Measurements from ENCODE around the gene OR52E5.

OR52E5 gene

DNA sequence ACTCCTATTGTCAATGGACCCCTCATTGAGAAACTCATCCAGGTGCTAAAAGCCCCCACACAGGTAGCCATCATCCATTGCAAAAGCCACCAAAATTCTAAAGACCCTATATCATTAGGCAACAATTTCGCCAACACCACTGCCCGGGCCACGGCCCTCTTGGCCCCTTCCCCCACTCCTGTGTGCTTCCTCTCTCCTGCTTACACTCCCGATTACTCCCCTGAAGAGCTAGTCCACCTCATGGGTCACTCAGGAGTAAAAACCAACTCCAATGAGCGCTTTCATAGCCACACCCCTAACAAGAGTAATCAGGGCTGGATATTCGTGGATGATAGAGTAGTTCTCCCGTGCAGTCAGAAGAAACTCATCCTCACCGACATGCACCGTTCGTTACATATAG, 40.1 kb downstream of the OR52E5 start:
- DNase-seq (ENCODE audit: low read depth) = no peak

DNA sequence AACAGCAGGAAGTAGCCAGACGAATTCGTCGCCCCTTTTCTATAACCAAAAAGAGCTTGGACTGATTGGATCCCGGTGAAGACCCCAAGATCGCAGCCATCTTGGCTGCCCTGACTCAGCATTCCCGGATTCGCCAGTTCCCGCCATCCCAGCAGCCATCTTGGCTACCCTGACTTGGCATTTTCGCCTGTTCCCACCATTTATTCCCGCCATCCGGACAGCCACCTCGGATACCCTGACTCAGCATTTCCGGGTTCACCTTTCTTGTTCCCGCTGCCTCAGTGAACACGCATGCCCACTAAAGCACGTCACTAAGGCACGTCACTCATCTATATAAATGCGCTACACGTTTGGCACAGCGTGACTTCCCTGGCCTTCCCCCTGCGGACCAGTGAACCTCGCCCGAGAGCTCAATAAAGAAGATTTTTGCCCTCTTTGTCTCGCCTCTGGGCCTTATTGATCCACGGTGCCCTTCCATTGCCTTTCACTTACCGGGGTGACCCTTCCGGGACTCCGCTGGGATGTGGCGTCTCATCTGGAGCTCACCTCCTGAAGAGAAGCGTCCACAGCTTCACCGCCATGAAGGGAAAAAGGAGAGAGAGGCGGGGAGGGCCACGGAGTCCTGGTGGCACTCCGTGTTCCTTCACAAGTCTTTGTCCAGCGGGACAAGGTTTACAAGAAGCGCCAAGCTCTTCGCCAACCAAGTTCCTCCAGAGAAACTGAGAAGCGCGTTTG, 45.0 kb downstream of the OR52E5 start:
- no peak for DNase-seq (ENCODE audit: low read depth)

DNA sequence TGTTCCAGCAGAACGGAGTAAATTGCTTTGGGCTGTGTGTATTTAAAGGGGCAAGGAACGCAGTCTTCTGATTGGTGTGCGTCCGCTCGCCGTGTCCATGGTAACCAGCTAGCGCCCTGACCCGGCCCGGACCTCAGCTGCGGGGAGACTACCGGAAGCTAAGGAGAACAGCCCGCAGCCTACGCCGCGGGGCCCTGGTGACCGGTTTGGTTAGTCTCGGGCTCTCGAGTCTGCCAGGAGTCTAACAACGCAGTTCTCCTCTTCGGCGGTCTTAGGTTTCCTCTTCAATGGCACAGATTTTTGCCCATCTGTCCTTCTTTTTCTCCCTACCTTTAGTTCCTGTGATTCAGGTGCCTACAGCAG, 45.6 kb downstream of the OR52E5 start:
- DNase-seq (ENCODE audit: low read depth) = no peak

DNA sequence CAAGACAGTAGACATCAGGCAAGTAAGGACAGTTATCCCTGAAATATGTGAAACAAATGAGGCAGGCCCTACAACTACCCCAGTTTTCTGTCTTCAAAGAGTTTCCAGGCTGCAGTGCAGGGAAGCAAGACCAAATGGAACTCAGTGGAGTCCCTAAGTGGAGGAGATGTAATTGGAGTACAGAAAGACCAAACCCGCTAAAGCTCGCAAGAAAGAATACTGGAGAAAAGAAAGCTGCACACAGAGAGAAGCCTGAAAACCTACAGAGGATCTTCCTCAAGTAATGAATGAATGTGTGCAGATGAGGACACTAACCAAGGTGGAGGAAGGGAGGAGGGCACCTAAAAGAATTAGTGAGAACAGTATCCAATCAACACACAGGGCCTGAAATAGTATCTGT, 47.7 kb downstream of the OR52E5 start:
- no peak for DNase-seq (ENCODE audit: low read depth)

DNA sequence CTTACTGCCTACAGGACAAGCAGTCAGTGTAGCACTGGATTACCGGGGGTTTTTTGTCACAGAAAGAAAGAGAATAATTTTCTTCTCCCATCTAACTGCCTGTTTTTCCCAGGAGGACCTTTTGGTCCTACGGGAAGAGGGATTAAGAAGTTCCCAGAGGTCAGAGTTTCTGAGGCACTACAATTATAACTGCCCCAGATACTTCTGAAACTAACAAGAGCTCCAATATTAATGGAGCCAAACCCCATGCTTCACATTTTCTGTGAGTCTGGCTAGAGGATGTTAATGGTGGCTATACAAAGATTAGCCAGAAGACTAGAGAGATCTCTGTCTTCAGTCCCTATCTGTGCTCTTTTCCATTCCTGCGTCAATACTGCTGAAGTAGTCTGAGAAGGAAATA, 48.9 kb downstream of the OR52E5 start, which contains the start of gene OR56A3:
Gene OR56A3, plus strand, starts transcription at position 301 of the 400 bp plus-strand sequence. CDS start 5,096 bp downstream, outside the sequence.
- no peak for DNase-seq (ENCODE audit: low read depth)

Measured in fibroblast of gingiva (primary cell).